PC-9 (cell line): Measurements from ENCODE around the gene ARHGAP24.

Experiments used
- CTCF ChIP-seq: fragments of 200-600 bp; sonication (generic); conservative IDR thresholded peaks from 2 replicates; pipeline ENCODE4 v1.6.1; 2017; ENCODE audit warnings: mixed run types, antibody characterized with exemption, mild to moderate bottlenecking, moderate library complexity
- EZH2 ChIP-seq: fragments of 200-600 bp; sonication (generic); IDR thresholded peaks from 2 replicates; pipeline ENCODE4 v1.8.0; 2017; ENCODE audit warnings: antibody characterized with exemption, low read depth

GRCh38 chr4:85591406-85592098 is 116.6 kb downstream of the ARHGAP24 start:
- TF ChIP-seq EZH2, result no peak
- TF ChIP-seq CTCF, result no peak
